Activated CD8-positive, alpha-beta memory T cell treated with anti-CD3 and anti-CD28 coated beads for 36 hours (primary cell): ENCODE data around the gene CFB. TPM values are rescaled to one million over a fixed set of nuclear protein-coding genes. Genes with fewer than 3 reads are reported as not detected.
"Not testable (repeated sequence)": the region's sequence is repeated elsewhere in the genome, so short reads cannot be mapped to it uniquely, and the experiment has no call there.

Source experiments
- CTCF ChIA-PET: fragments of 350-600 bp; sonication (Branson Sonifier 250); formaldehyde crosslinking; loops from one replicate; lab custom pipeline; 2021; ENCODE audit warnings: antibody characterized with exemption; lab: Charles Lee
- POLR2A ChIA-PET: fragments of 350-600 bp; sonication (Branson Sonifier 250); formaldehyde crosslinking; loops from one replicate; lab custom pipeline; 2021; ENCODE audit warnings: antibody characterized with exemption; lab: Charles Lee
- total RNA-seq, 2 experiments: library from RNA; stranded (reverse); gene quantifications; one replicate each; pipeline ENCODE4 v1.2.3, GENCODE V29; 2021

The CFB gene
- total RNA-seq, 2 experiments from 2014 or later: not detected

DNA sequence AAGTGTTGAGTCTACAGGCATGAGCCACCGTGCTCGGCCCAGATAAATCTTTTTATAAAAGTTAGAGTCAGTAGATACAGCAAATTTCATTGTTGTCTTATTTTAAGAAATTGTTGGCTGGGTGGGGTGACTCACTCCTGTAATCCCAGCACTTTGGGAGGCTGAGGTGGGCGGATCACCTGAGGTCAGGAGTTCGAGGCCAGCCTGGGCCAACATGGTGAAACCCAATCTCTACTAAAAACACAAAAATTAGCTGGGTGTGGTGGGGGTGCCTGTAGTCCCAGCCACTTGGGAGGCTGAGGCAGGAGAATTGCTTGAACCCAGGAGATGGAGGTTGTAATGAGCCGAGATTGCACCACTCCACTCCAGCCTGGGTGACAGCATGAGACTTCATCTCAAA lies 37.6 kb upstream of the CFB start:
- CTCF ChIA-PET: interaction anchor here (1.5 kb wide), 1 partner anchor 21 kb away, joined by 4 read pairs; no protein-coding TSS in a partner anchor
- POLR2A ChIA-PET: interaction anchor here (0.6 kb wide), 1 partner anchor 10 kb away, joined by 4 read pairs; no protein-coding TSS in a partner anchor

GRCh38 chr6:31908791-31909190 lies 37.1 kb upstream of the CFB start:
- ChIA-PET POLR2A (no interaction called here), CTCF (interaction anchor here (0.7 to 1.5 kb wide), 4 partner anchors 12 to 225 kb away, joined by 3 to 5 read pairs (median 4); no protein-coding TSS in a partner anchor)

DNA sequence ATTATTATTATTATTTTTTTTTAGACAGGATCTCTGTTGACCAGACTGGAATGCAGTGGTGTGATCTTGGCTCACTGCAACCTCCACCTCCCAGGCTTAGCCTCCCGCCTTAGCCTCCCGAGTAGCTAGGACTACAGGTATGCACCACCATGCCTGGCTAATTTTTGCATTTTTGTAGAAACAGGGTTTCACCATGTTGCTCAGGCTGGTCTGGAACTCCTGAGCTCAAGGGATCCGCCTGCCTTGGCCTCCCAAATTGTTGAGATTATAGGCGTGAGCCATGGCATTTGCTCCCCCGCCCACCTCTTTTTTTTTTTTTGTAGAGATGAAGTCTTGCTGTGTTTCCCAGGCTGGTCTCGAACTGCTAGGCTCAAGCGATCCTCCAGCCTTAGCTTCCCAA lies 36.6 kb upstream of the CFB start:
- POLR2A ChIA-PET: not testable (repeated sequence)

DNA sequence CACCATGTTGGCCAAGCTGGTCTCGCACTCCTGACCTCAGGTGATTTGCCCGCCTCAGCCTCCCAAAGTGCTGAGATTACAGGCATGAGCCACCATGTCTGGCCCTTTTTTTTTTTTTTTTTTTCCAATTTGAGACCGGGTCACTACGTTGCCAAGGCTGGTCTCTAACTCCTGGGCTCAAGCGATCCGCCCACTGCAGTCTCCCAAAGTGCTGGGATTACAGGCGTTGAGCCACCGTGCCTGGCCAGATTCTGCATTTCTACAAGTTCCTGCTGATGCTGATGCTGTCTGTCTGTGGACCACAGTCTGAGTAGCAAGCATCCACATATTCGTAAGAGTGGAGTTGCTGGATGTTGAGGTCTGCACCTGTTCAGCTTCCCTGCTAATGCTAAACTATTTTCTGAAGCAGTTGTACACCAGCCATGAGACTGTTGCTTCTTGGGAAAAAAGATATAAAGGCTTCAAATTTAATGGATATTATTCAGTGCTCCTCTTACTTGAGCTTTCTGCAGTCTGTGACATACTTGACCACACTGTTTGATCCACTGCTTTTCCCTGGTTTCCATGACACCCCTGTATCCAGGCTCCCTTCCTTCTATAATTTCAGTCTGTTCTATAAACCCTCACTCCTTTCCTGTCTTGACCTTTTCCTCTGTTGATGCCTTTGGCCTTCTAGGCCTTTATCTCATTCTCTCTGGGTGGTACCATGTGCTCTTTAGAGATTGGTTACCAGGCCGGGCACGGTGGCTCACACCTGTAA lies 33.9 kb upstream of the CFB start:
- ChIA-PET CTCF (interaction anchor here (0.9 to 1.1 kb wide), 2 partner anchors 56 to 182 kb away, joined by 3 read pairs; no protein-coding TSS in a partner anchor), POLR2A (no interaction called here)

More for the DNA sequence above, 36.6 kb upstream of the CFB start:
- CTCF ChIA-PET: interaction anchor here (0.7 to 1.7 kb wide), 4 partner anchors 11 to 225 kb away, joined by 3 to 7 read pairs (median 4); partner anchors contain the start of gene EHMT2

DNA sequence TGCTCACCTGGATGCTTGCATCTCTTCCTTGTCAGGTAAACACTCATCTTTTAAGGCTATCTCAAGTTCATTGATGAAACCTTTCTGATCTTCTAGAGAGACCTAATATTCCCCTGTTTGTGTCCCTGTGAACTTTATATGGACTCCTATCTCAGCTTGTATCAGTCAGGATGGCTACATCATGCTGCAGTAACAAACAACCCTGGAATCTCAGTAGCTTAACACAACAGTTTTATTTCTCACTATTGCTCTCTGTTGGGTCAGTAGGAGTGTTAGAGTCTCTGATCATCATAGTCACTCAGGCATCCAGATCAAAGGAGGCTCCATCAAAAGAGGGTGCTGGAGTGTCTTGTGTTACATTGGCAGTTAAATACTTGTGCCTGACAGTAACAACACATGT lies 30.5 kb upstream of the CFB start:
- ChIA-PET POLR2A (no interaction called here), CTCF (no interaction called here)

- ChIA-PET POLR2A (no interaction called here), CTCF (no interaction called here)
Measured at GRCh38 chr6:31915756-31916155, 30.1 kb upstream of the CFB start.

- POLR2A ChIA-PET: interaction anchor here (0.7 kb wide), 2 partner anchors 10 to 20 kb away, joined by 4 read pairs; no protein-coding TSS in a partner anchor
- CTCF ChIA-PET: interaction anchor here (0.6 to 0.7 kb wide), 3 partner anchors 153 to 368 kb away, joined by 3 read pairs; no protein-coding TSS in a partner anchor
Measured at GRCh38 chr6:31918069-31918720, 27.7 kb upstream of the CFB start.

- POLR2A ChIA-PET: no interaction called here
- CTCF ChIA-PET: interaction anchor here (1.0 kb wide), 2 partner anchors 9 to 52 kb away, joined by 3 to 4 read pairs; partner anchors contain the start of gene DXO
Measured at GRCh38 chr6:31919624-31920303, 26.1 kb upstream of the CFB start.

DNA sequence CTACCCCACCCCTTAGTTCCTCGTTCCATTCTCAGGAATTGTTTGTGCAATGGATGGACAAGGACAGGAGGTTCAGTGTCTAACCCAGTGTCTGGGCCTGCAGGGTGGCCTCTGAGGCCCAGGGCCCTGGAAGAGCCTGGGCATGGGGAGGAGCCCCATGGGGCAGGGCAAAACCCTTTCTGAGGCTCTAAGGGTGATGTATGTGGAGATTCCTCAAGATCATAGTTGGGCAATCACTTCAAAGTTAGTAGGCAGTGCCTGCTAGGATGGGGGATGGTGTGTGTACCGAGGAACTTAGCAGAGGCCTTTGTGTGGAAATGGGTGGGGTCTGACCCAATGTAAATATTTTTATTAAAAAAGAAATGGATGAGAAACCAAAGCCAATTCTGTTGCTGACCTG lies 25.1 kb upstream of the CFB start:
- POLR2A ChIA-PET: interaction anchor here (0.5 kb wide), 1 partner anchor 479 kb away, joined by 16 read pairs; no protein-coding TSS in a partner anchor
- CTCF ChIA-PET: no interaction called here

GRCh38 chr6:31922942-31923341 lies 23.0 kb upstream of the CFB start:
- POLR2A ChIA-PET: no interaction called here
- CTCF ChIA-PET: interaction anchor here (1.0 to 1.4 kb wide), 3 partner anchors 14 to 87 kb away, joined by 3 to 5 read pairs (median 3); no protein-coding TSS in a partner anchor

DNA sequence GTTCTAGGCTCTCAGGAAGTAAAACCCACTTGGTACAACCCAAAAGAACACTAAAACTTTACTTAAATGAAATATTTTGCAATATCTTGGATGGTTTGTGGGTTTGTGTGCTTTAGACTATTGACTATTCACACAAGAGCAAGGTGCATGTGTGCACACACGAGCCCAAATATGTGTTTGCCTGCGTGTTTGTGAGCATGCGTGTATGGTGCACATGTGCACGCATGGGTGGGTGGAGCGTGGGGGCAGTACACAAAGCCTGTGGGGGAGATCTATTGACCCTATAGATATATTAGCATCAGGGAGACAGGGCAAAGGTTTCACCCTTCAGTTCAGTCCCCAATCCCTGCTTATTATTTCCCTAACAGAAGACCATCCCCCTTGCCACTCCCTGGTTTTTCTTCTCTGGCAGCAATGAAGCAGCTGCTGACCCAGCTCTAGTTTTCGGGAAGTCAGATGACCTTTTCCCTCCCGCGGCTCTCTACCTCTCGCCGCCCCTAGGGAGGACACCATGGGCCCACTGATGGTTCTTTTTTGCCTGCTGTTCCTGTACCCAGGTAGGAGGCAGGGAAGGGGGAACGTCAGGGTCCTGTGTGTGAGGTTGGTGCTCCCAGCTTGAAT lies 18.5 kb upstream of the CFB start, which contains the start of gene C2:
C2 (plus strand) TSS at position 476 of the 621 bp plus-strand sequence; CDS start at position 512, 36 bp downstream.
- ChIA-PET CTCF (no interaction called here), POLR2A (no interaction called here)

DNA sequence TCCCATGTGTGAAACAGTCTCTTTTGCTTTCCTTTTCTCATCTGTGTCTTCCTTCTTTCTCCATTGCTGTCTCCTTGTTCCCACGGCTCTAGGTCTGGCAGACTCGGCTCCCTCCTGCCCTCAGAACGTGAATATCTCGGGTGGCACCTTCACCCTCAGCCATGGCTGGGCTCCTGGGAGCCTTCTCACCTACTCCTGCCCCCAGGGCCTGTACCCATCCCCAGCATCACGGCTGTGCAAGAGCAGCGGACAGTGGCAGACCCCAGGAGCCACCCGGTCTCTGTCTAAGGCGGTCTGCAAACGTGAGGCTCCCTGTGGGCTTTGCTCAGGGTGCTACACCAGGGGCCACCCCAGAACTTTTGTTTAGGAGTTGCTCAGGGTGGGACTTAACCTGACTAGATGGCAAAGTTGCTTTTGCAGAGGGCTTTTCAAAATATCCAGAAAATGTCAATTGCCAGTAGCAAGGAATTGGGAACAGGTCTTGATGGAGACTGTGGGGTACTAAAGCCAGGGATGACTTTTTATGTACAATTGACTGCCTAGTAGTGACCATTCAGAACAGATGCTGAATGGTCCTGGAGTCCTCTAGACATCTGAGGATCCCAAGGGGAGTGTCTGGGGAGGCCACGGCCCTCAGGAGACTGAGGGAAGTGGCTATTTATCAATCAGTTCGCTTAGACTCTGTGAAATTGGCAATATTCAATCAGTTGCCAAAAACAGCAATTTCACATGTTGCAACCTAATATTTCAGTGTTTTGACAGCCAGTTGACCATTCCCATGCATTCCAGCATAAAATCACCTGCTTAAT lies 17.8 kb upstream of the CFB start:
- ChIA-PET CTCF (no interaction called here), POLR2A (no interaction called here)

DNA sequence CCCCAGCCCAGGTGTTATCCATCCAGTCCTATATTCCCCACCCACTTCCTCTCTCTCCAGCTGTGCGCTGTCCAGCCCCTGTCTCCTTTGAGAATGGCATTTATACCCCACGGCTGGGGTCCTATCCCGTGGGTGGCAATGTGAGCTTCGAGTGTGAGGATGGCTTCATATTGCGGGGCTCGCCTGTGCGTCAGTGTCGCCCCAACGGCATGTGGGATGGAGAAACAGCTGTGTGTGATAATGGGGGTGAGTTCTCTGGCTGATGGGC lies 17.3 kb upstream of the CFB start:
- POLR2A ChIA-PET: no interaction called here
- CTCF ChIA-PET: no interaction called here

DNA sequence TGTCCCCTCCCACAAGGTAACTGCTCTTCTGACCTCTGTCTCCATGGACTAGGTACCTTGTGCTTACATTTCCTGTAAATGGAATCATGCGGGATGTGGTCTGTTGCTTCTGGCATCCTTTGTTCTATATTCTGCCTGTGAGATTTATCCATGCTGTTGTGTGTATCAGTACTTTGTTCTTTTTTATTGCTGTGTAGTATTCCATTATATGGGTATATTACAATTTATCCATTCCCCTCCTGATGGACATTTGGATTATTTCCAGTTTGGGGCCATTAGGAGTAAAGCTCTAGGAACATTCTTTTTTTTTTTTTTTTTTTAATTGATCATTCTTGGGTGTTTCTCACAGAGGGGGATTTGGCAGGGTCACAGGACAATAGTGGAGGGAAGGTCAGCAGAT lies 14.9 kb upstream of the CFB start:
- ChIA-PET POLR2A (no interaction called here), CTCF (no interaction called here)

DNA sequence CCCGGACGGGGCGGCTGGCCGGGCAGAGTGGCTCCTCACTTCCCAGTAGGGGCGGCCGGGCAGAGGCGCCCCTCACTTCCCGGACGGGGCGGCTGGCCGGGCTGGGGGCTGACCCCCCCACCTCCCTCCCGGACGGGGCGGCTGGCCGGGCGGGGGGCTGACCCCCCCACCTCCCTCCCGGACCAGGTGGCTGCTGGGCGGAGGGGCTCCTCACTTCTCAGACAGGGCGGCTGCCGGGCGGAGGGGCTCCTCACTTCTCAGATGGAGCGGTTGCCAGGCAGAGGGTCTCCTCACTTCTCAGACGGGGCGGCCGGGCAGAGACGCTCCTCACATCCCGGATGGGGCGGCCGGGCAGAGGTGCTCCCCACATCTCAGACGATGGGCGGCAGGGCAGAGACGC lies 13.8 kb upstream of the CFB start:
- CTCF ChIA-PET, POLR2A ChIA-PET: not testable (repeated sequence)

DNA sequence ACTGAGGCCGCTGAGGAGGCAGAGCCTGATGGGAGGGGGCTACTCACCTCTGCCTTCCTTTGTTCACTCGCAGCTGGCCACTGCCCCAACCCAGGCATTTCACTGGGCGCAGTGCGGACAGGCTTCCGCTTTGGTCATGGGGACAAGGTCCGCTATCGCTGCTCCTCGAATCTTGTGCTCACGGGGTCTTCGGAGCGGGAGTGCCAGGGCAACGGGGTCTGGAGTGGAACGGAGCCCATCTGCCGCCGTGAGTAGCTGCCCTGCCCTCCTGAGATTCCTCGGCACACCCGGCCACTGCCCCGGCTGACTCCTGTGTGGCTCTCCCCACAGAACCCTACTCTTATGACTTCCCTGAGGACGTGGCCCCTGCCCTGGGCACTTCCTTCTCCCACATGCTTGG lies 12.4 kb upstream of the CFB start:
- POLR2A ChIA-PET: no interaction called here
- CTCF ChIA-PET: interaction anchor here (0.6 kb wide), 1 partner anchor 22 kb away, joined by 4 read pairs; no protein-coding TSS in a partner anchor

DNA sequence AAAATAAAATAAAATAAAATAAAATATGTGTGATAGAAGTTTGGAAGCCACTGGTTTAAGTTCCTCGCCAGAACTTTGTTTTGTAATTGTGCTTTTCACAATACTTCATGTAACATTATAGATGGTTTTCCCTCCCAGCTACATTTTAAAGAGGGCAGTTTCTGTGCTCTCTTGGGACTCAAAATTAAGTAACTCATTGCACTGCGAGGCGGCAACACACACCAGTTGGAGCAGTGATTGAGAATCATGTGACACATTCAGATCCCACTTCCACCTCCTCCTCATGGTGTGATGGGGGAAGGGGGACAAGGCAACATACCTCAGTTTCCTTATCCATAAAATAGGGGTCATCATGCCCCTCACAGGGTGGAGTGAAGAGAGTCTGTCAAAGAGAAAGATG lies 10.9 kb upstream of the CFB start:
- POLR2A ChIA-PET: no interaction called here
- CTCF ChIA-PET: no interaction called here

DNA sequence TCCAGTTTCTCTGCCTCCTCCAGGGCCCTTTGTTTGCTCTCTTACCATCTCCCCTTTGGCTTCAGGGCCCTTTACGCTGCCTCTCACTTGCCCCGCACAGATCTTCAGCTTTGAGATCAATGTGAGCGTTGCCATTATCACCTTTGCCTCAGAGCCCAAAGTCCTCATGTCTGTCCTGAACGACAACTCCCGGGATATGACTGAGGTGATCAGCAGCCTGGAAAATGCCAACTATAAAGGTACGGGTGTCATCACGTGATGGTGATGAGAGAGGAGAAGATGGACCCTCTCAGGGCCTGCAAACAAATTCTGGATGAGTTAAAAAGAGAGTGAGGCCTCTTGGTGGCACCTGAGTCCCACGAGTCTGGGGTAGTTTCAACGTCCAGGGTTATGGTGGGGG lies 10.1 kb upstream of the CFB start:
- ChIA-PET CTCF (interaction anchor here (0.6 to 0.7 kb wide), 2 partner anchors 310 to 343 kb away, joined by 3 read pairs; partner anchors contain the start of gene NCR3), POLR2A (no interaction called here)
